Loucy (cell line): ENCODE measurements around the gene RPN2.

ENCODE experiments used
- H2AFZ ChIP-seq: fragments of 200-600 bp; sonication (generic); 2 replicates; pipeline ENCODE4 v1.6.0; 2016; ENCODE audit warnings: antibody characterized with exemption, mild to moderate bottlenecking, low read length, moderate library complexity
- H3F3A ChIP-seq: fragments of 200-600 bp; 2 replicates; pipeline ENCODE4 v1.6.0; 2016; ENCODE audit warnings: antibody characterized with exemption, low read depth, mild to moderate bottlenecking
- H3K27me3 ChIP-seq: fragments of 200-600 bp; sonication (generic); 2 replicates; pipeline ENCODE4 v1.6.1; 2014; ENCODE audit warnings: low read length, mild to moderate bottlenecking; ENCODE audit not compliant: insufficient read depth, poor library complexity, severe bottlenecking
- H3K36me3 ChIP-seq: fragments of 200-600 bp; sonication (generic); 2 replicates; pipeline ENCODE4 v1.6.1; 2016; ENCODE audit warnings: low read length; ENCODE audit not compliant: insufficient read depth
- H3K4me1 ChIP-seq: fragments of 200-600 bp; sonication (generic); 2 replicates; pipeline ENCODE4 v1.5.1; 2014; ENCODE audit warnings: low read length, mild to moderate bottlenecking; ENCODE audit not compliant: insufficient read depth, poor library complexity, severe bottlenecking
- H3K4me2 ChIP-seq: fragments of 200-600 bp; sonication (generic); 2 replicates; pipeline ENCODE4 v1.6.0; 2014; ENCODE audit warnings: antibody characterized with exemption, low read length, low read depth, mild to moderate bottlenecking; ENCODE audit not compliant: poor library complexity, severe bottlenecking
- H3K4me3 ChIP-seq: fragments of 200-600 bp; sonication (generic); 2 replicates; pipeline ENCODE4 v1.5.1; 2014; ENCODE audit warnings: low read length, mild to moderate bottlenecking, mixed read lengths; ENCODE audit not compliant: poor library complexity, severe bottlenecking
- H3K79me2 ChIP-seq: fragments of 200-600 bp; sonication (generic); 2 replicates; pipeline ENCODE4 v1.6.1; 2014; ENCODE audit warnings: low read length; ENCODE audit not compliant: insufficient read depth
- H3K9ac ChIP-seq: fragments of 200-600 bp; sonication (generic); 2 replicates; pipeline ENCODE4 v1.6.0; 2014; ENCODE audit warnings: mild to moderate bottlenecking, low read depth, low read length, moderate library complexity; ENCODE audit not compliant: poor library complexity, severe bottlenecking
- H3K9me2 ChIP-seq: fragments of 200-600 bp; sonication (generic); replicated peaks from 2 replicates; pipeline ENCODE4 v1.6.1; 2016; ENCODE audit warnings: low read depth, low read length, mixed read lengths
- H3K9me3 ChIP-seq: fragments of 200-600 bp; sonication (generic); 2 replicates; pipeline ENCODE4 v1.6.1; 2014; ENCODE audit warnings: mild to moderate bottlenecking, antibody characterized with exemption, low read length, low read depth; ENCODE audit not compliant: insufficient read depth
- H4K20me1 ChIP-seq: fragments of 200-600 bp; sonication (generic); 2 replicates; pipeline ENCODE4 v1.6.0; 2014; ENCODE audit warnings: antibody characterized with exemption, low read length, mild to moderate bottlenecking; ENCODE audit not compliant: insufficient read depth, poor library complexity, severe bottlenecking
- EZH2phosphoT487 ChIP-seq: fragments of 200-600 bp; IDR thresholded peaks from 2 replicates; pipeline ENCODE4 v1.6.1; 2018; ENCODE audit warnings: antibody characterized with exemption, mild to moderate bottlenecking, moderate library complexity, borderline replicate concordance
- TF ChIP-seq, protein P1 (sequence below): fragments of 200-600 bp; sonication (generic); conservative IDR thresholded peaks from 2 replicates; pipeline ENCODE4 v1.5.1; 2014; ENCODE audit warnings: mild to moderate bottlenecking, antibody characterized with exemption, low read length

RPN2 gene

GRCh38 chr20:37233548-37234253 lies 54.6 kb downstream of the RPN2 start:
- Histone ChIP-seq H2AFZ (no peak overlapping the region), H3K9me3 (no peaks in the 10 kb centered on the region), H3F3A (no peaks in the 10 kb centered on the region), H3K79me2 (no peaks in the 10 kb centered on the region), H3K4me1 (no peaks in the 10 kb centered on the region), H3K4me3 (no peak overlapping the region), H3K36me3 (peaks cover 97% of the 10 kb centered on the region), H3K4me2 (no peak overlapping the region), H4K20me1 (no peaks in the 10 kb centered on the region), H3K9me2 (no peaks in the 10 kb centered on the region), H3K9ac (no peak overlapping the region), H3K27me3 (no peaks in the 10 kb centered on the region)
- TF ChIP-seq, protein P1, sequence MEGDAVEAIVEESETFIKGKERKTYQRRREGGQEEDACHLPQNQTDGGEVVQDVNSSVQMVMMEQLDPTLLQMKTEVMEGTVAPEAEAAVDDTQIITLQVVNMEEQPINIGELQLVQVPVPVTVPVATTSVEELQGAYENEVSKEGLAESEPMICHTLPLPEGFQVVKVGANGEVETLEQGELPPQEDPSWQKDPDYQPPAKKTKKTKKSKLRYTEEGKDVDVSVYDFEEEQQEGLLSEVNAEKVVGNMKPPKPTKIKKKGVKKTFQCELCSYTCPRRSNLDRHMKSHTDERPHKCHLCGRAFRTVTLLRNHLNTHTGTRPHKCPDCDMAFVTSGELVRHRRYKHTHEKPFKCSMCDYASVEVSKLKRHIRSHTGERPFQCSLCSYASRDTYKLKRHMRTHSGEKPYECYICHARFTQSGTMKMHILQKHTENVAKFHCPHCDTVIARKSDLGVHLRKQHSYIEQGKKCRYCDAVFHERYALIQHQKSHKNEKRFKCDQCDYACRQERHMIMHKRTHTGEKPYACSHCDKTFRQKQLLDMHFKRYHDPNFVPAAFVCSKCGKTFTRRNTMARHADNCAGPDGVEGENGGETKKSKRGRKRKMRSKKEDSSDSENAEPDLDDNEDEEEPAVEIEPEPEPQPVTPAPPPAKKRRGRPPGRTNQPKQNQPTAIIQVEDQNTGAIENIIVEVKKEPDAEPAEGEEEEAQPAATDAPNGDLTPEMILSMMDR = no peak
- TF ChIP-seq EZH2phosphoT487 = no peak

- Histone ChIP-seq H3K27me3 (no peaks in the 10 kb centered on the region), H3K9me3 (no peaks in the 10 kb centered on the region), H4K20me1 (no peaks in the 10 kb centered on the region), H3F3A (no peaks in the 10 kb centered on the region), H3K79me2 (no peaks in the 10 kb centered on the region), H3K4me2 (no peak overlapping the region), H3K4me3 (no peak overlapping the region), H3K9me2 (no peaks in the 10 kb centered on the region), H3K9ac (no peak overlapping the region), H3K36me3 (peaks cover 97% of the 10 kb centered on the region), H2AFZ (no peak overlapping the region), H3K4me1 (no peaks in the 10 kb centered on the region)
- TF ChIP-seq EZH2phosphoT487 = no peak
- TF ChIP-seq, protein P1 = no peak
Measured at GRCh38 chr20:37234254-37234581, 55.1 kb downstream of the RPN2 start.

DNA sequence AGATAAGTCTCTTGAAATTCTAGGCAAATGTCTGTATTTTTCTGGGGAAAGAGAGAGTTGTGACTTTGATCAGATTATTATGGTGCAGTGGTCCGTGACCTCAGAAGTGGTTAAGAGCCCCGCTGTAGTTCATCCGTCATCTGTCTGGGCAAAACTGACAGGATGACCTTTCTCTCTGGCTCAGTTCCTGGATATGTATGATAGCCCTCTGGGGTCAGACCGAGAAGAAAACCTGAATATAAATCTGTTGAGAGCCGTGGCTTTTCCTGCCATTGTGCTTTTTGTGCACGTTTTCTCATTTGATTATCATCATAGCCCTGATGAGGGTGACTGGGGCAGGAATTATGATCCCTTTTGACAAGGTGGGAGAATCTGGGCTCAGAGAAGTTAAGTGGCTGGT lies 55.9 kb downstream of the RPN2 start:
- Histone ChIP-seq H3K9ac (no peak overlapping the region), H3K36me3 (peaks cover 97% of the 10 kb centered on the region), H3K9me2 (no peaks in the 10 kb centered on the region), H3K27me3 (no peaks in the 10 kb centered on the region), H2AFZ (no peak overlapping the region), H3F3A (no peaks in the 10 kb centered on the region), H4K20me1 (no peaks in the 10 kb centered on the region), H3K79me2 (no peaks in the 10 kb centered on the region), H3K4me3 (no peak overlapping the region), H3K4me2 (no peak overlapping the region), H3K9me3 (no peaks in the 10 kb centered on the region), H3K4me1 (no peaks in the 10 kb centered on the region)
- TF ChIP-seq, protein P1 = no peak
- no peak for TF ChIP-seq EZH2phosphoT487
